Aorta (tissue), 5 donors: Measurements from ENCODE around the gene MAPKAPK2. TPM values are rescaled to one million over a fixed set of nuclear protein-coding genes. Genes with fewer than 3 reads are reported as not detected.

Experiments
- ATAC-seq: fragments of 200-7000 bp; cut with Tn5 transposase; one replicate; pipeline ENCODE4 v1.9.1; 2022; ENCODE audit warnings: moderate library complexity; ENCODE audit not compliant: low FRiP score
- DNase-seq, 2 donors: peaks; one replicate each; pipeline ENCODE4 v3.0.0-alpha.2; 2020
- H3K27ac ChIP-seq, 2 donors: one replicate each; pipeline ENCODE4 v1.5.1; 2013; ENCODE audit warnings: low read length in 2 of 2, mild to moderate bottlenecking in 2 of 2, moderate library complexity in 2 of 2, control low read depth in 1 of 2, inconsistent platforms in 1 of 2, low read depth in 1 of 2
- H3K27me3 ChIP-seq, 2 donors: one replicate each; pipeline ENCODE4 v1.6.1; 2013; ENCODE audit warnings: control low read depth in 1 of 2, low read length in 1 of 2, mild to moderate bottlenecking in 1 of 2, moderate library complexity in 1 of 2; ENCODE audit not compliant: insufficient read depth in 2 of 2, control insufficient read depth in 1 of 2
- H3K36me3 ChIP-seq, 2 donors: one replicate each; pipeline ENCODE4 v1.6.1; 2013; ENCODE audit warnings: control low read depth in 1 of 2, low read length in 1 of 2, mild to moderate bottlenecking in 1 of 2; ENCODE audit not compliant: insufficient read depth in 2 of 2, control insufficient read depth in 1 of 2
- H3K4me1 ChIP-seq, 2 donors: one replicate each; pipeline ENCODE4 v1.6.1; 2013; ENCODE audit warnings: low read length in 2 of 2, control low read depth in 1 of 2, mild to moderate bottlenecking in 1 of 2, moderate library complexity in 1 of 2; ENCODE audit not compliant: insufficient read depth in 2 of 2, control insufficient read depth in 1 of 2
- H3K4me3 ChIP-seq, 2 donors: one replicate each; pipeline ENCODE4 v1.5.1; 2013; ENCODE audit warnings: low read length in 2 of 2, control low read depth in 1 of 2, mild to moderate bottlenecking in 1 of 2
- H3K9me3 ChIP-seq: one replicate; pipeline ENCODE4 v1.6.1; 2013; ENCODE audit warnings: mild to moderate bottlenecking, low read length; ENCODE audit not compliant: control insufficient read depth
- WGBS, 2 donors: extraction: QIAGEN DNeasy Blood & Tissue Kit; methylation state at CpG; one replicate each; pipeline ENCODE4 v1.1.7; 2013; 5-methylcytosine and 5-hydroxymethylcytosine counted together
- intact Hi-C, 2 donors: fragments of 100-400 bp; cut with DNase I; formaldehyde crosslinking; loops; one replicate each; pipeline versions ENCODE4 v1.14.2 to v1.15.0; 2022
- polyA plus RNA-seq, 2 donors: library from polyadenylated mRNA; stranded (reverse); fragments of 200-250 nt; gene quantifications; one replicate each; pipeline ENCODE4 v1.2.3, GENCODE V29; 2013
- total RNA-seq, 2 donors: library from RNA; stranded (reverse); fragmentation: NEBNext Ultra II Directional; extraction: Animal tissue kit (Norgen Biotek cat#: 25700); gene quantifications; one replicate each; pipeline ENCODE4 v1.2.1, GENCODE V29; 2021
- donor health status: healthy with polysubstance abuse.
- donor health status: Bipolar disorder and iron deficiency.
- donor health status: DM: no; HTN: no; CAD: no.
- donor health status: DM: no; HTN: no; CAD: no.
- donor health status: DM: yes; HTN: yes; CAD: no.

The MAPKAPK2 gene
- total and polyA plus RNA-seq, 4 donors: 40.2 to 117 (median 67.7) TPM

GRCh38 chr1:206783506-206783905 is 98.8 kb downstream of the MAPKAPK2 start:
- Histone ChIP-seq H3K27ac (no peak overlapping the region), H3K9me3 (no peaks in the 10 kb centered on the region), H3K27me3 (no peaks in the 10 kb centered on the region), H3K4me3 (no peak overlapping the region), H3K4me1 (no peaks in the 10 kb centered on the region), H3K36me3 (no peaks in the 10 kb centered on the region)
- intact Hi-C loops: no loop called here
- DNase-seq: no peak
- 79 to 91% methylated on average over 7 of the region's 7 CpGs for WGBS, 2 donors
- no peak for ATAC-seq

Other genes starting within 250 kb of the MAPKAPK2 start
- gene IKBKE, start 214.4 kb upstream of the MAPKAPK2 start, total RNA-seq: 10 to 100 TPM in 1 of 2 donors, 1 to 10 TPM in 1; 5.9 to 10.3 TPM
- 1 to 10 TPM; 4.3 to 4.5 TPM for gene IKBKE, start 214.4 kb upstream of the MAPKAPK2 start, polyA plus RNA-seq
- gene RASSF5, start 177.4 kb upstream of the MAPKAPK2 start, total RNA-seq: 10 to 100 TPM; 14.8 to 18.2 TPM
- 1 to 10 TPM; 2.1 to 5.1 TPM for gene RASSF5, start 177.4 kb upstream of the MAPKAPK2 start, polyA plus RNA-seq
- gene EIF2D, start 72.4 kb upstream of the MAPKAPK2 start, total RNA-seq: 10 to 100 TPM; 29.6 to 46.5 TPM
- 10 to 100 TPM; 26.2 to 48.3 TPM for gene EIF2D, start 72.4 kb upstream of the MAPKAPK2 start, polyA plus RNA-seq
- 10 to 100 TPM in 1 of 2 donors, 1 to 10 TPM in 1; 8.2 to 10.7 TPM for gene DYRK3, start 49.4 kb upstream of the MAPKAPK2 start, total RNA-seq
- gene DYRK3, start 49.4 kb upstream of the MAPKAPK2 start, polyA plus RNA-seq: 1 to 10 TPM; 2.8 to 4.2 TPM
- not detected for gene IL19, start 85.9 kb downstream of the MAPKAPK2 start, total RNA-seq
- gene IL19, start 85.9 kb downstream of the MAPKAPK2 start, polyA plus RNA-seq: not detected
- gene IL10, start 87.6 kb downstream of the MAPKAPK2 start, total RNA-seq: 10 to 100 TPM in 1 of 2 donors, 1 to 10 TPM in 1; 2.7 to 12.6 TPM
- 1 to 10 TPM; 3.0 to 4.3 TPM for gene IL10, start 87.6 kb downstream of the MAPKAPK2 start, polyA plus RNA-seq
- not detected for gene IL20, start 180.7 kb downstream of the MAPKAPK2 start, total RNA-seq
- gene IL20, start 180.7 kb downstream of the MAPKAPK2 start, polyA plus RNA-seq: not detected
- not detected for gene IL24, start 212.5 kb downstream of the MAPKAPK2 start, total RNA-seq
- not detected for gene IL24, start 212.5 kb downstream of the MAPKAPK2 start, polyA plus RNA-seq
- 1 to 10 TPM; 3.3 to 4.0 TPM for gene FCMR, start 237.0 kb downstream of the MAPKAPK2 start, total RNA-seq
- gene FCMR, start 237.0 kb downstream of the MAPKAPK2 start, polyA plus RNA-seq: 1 to 10 TPM in 1 of 2 donors, under 1 TPM in 1; 0.28 to 1.3 TPM